ENCODE data around the gene PPP2R5C.
"Not testable (repeated sequence)": the region's sequence is repeated elsewhere in the genome, so short reads cannot be mapped to it uniquely, and the experiment has no call there.

DNA sequence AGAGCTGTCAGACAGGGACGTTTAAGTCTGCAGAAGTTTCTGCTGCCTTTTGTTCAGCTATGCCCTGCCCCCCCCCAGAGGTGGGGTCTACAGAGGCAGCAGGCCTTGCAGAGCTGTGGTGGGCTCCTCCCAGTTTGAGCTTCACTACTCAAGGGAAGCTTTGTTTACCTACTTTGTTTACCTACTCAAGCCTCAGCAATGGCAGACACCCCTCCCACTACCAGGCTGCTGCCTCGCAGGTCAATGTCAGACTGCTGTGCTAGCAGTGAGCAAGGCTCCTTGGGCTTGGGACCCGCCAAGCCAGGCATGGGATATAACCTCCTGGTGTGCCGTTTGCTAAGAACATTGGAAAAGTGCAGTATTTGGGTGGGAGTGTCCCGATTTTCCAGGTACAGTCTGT, 11.8 kb upstream of the PPP2R5C start:
- TF ChIP-seq CTCF (IDR thresholded peaks at IDR 0.05; ENCODE audit: low read depth, low read length, poor library complexity, severe bottlenecking); EZH2phosphoT487 (IDR thresholded peaks at IDR 0.05; ENCODE audit: borderline replicate concordance, low read length): not testable (repeated sequence)

Measured in DOHH2 (cell line).